GM10248 (cell line): ENCODE data around the gene DLG2.

Experiments used
- CTCF ChIA-PET: fragments of 300-600 bp; sonication (Branson Sonifier 250); formaldehyde crosslinking; extraction: SDS; loops from one replicate; lab custom pipeline; 2021; ENCODE audit warnings: antibody characterized with exemption; lab: Yijun Ruan, JAX
- POLR2A ChIA-PET: fragments of 350-650 bp; sonication (Branson Sonifier 250); formaldehyde crosslinking; extraction: SDS; loops from one replicate; lab custom pipeline; 2020; ENCODE audit warnings: antibody characterized with exemption; lab: Yijun Ruan, JAX
- DNase-seq: peaks from one replicate; pipeline ENCODE4 v3.0.0; 2012; ENCODE audit errors: extremely low spot score
- CTCF ChIP-seq: IDR thresholded peaks from 2 replicates; pipeline ENCODE4 v1.5.1; 2012; ENCODE audit warnings: mild to moderate bottlenecking, low read depth; ENCODE audit errors: extremely low read depth, missing control alignments, control extremely low read depth

The DLG2 gene

GRCh38 chr11:83655976-83656375, 1971.2 kb downstream of the DLG2 start:
- no peak for TF ChIP-seq CTCF
- ChIA-PET CTCF (no interaction called here), POLR2A (no interaction called here)
- DNase-seq, result no peak

GRCh38 chr11:83649528-83649855, 1977.7 kb downstream of the DLG2 start:
- DNase-seq, result no peak
- ChIA-PET CTCF (interaction anchor here (1.1 kb wide), 1 partner anchor 11 kb away, joined by 3 read pairs; no protein-coding TSS in a partner anchor), POLR2A (no interaction called here)
- no peak for TF ChIP-seq CTCF

GRCh38 chr11:83648610-83649527, 1978.3 kb downstream of the DLG2 start:
- TF ChIP-seq CTCF, result no peak
- CTCF ChIA-PET, result interaction anchor here (0.9 to 1.2 kb wide), 4 partner anchors 8 to 22 kb away, joined by 3 to 4 read pairs (median 4); no protein-coding TSS in a partner anchor
- DNase-seq, result no peak
- POLR2A ChIA-PET, result no interaction called here

GRCh38 chr11:83645561-83645960, 1981.6 kb downstream of the DLG2 start:
- TF ChIP-seq CTCF, result no peak
- CTCF ChIA-PET, result interaction anchor here (1.1 to 2.2 kb wide), 3 partner anchors 8 to 31 kb away, joined by 3 to 5 read pairs (median 3); no protein-coding TSS in a partner anchor
- DNase-seq, result no peak
- POLR2A ChIA-PET, result no interaction called here

GRCh38 chr11:83643115-83643514, 1984.0 kb downstream of the DLG2 start:
- CTCF ChIA-PET, result interaction anchor here (0.8 to 1.6 kb wide), 4 partner anchors 8 to 776 kb away, joined by 3 to 7 read pairs (median 3); no protein-coding TSS in a partner anchor
- no peak for DNase-seq
- TF ChIP-seq CTCF, result no peak
- POLR2A ChIA-PET, result no interaction called here

GRCh38 chr11:83642500-83642899, 1984.6 kb downstream of the DLG2 start:
- TF ChIP-seq CTCF, result no peak
- DNase-seq, result no peak
- ChIA-PET POLR2A (no interaction called here), CTCF (interaction anchor here (1.2 to 1.6 kb wide), 2 partner anchors 9 to 775 kb away, joined by 3 read pairs; no protein-coding TSS in a partner anchor)
